ENCODE results near the gene HES1. TPM values are rescaled to one million over a fixed set of nuclear protein-coding genes. Genes with fewer than 3 reads are reported as not detected.

Gene HES1
- total RNA-seq, 2 donors from 2014 or later = 102 TPM

GRCh38 chr3:194183271-194183670 lies 47.3 kb downstream of the HES1 start:
- intact Hi-C loops (cut with DNase I) = no loop called here
- Histone ChIP-seq H3K9me3 (no peaks in the 10 kb centered on the region), H3K27me3 (no peaks in the 10 kb centered on the region), H3K36me3 (no peaks in the 10 kb centered on the region), H3K9ac (ENCODE audit: low read depth in 2 of 2, low read length in 2 of 2) (no peak overlapping the region), H3K4me3 (no peak overlapping the region), H3K27ac (no peak overlapping the region), H3K4me1 (no peaks in the 10 kb centered on the region)
- TF ChIP-seq CTCF (IDR thresholded peaks at IDR 0.05) = no peak
- DNase-seq = no peak

GRCh38 chr3:194184265-194184751 lies 48.4 kb downstream of the HES1 start:
- DNase-seq = no peak

GRCh38 chr3:194184801-194185200 lies 48.9 kb downstream of the HES1 start:
- TF ChIP-seq CTCF (IDR thresholded peaks at IDR 0.05) = no peak
- H3K9ac ChIP-seq (ENCODE audit: low read depth in 2 of 2, low read length in 2 of 2) = no peak overlapping the region
- no peaks in the 10 kb centered on the region for H3K27me3 ChIP-seq
- no peak for DNase-seq
- no peak overlapping the region for H3K4me3 ChIP-seq
- no peaks in the 10 kb centered on the region for H3K9me3 ChIP-seq
- no peaks in the 10 kb centered on the region for H3K36me3 ChIP-seq
- H3K27ac ChIP-seq = no peak overlapping the region
- intact Hi-C loops (cut with DNase I) = no loop called here
- no peaks in the 10 kb centered on the region for H3K4me1 ChIP-seq

More at GRCh38 chr3:194184265-194184751, 48.4 kb downstream of the HES1 start:
- H3K27ac ChIP-seq = no peak overlapping the region
- intact Hi-C loops (cut with DNase I) = no loop called here
- no peak overlapping the region for H3K9ac ChIP-seq (ENCODE audit: low read depth in 2 of 2, low read length in 2 of 2)
- H3K4me3 ChIP-seq = no peak overlapping the region
- no peaks in the 10 kb centered on the region for H3K9me3 ChIP-seq
- H3K27me3 ChIP-seq = no peaks in the 10 kb centered on the region
- no peaks in the 10 kb centered on the region for H3K4me1 ChIP-seq
- H3K36me3 ChIP-seq = no peaks in the 10 kb centered on the region
- no peak for TF ChIP-seq CTCF (IDR thresholded peaks at IDR 0.05)

GRCh38 chr3:194185221-194185620 lies 49.3 kb downstream of the HES1 start:
- no peak for DNase-seq
- Histone ChIP-seq H3K4me1 (no peaks in the 10 kb centered on the region), H3K9me3 (no peaks in the 10 kb centered on the region), H3K36me3 (no peaks in the 10 kb centered on the region), H3K27me3 (no peaks in the 10 kb centered on the region), H3K9ac (ENCODE audit: low read depth in 2 of 2, low read length in 2 of 2) (no peak overlapping the region), H3K4me3 (no peak overlapping the region), H3K27ac (no peak overlapping the region)
- intact Hi-C loops (cut with DNase I) = no loop called here
- TF ChIP-seq CTCF (IDR thresholded peaks at IDR 0.05) = no peak

GRCh38 chr3:194187233-194187944 lies 51.4 kb downstream of the HES1 start:
- no peak overlapping the region for H3K27ac ChIP-seq
- no peaks in the 10 kb centered on the region for H3K36me3 ChIP-seq
- H3K9ac ChIP-seq (ENCODE audit: low read depth in 2 of 2, low read length in 2 of 2) = no peak overlapping the region
- H3K27me3 ChIP-seq = no peaks in the 10 kb centered on the region
- no peaks in the 10 kb centered on the region for H3K4me1 ChIP-seq
- H3K4me3 ChIP-seq = no peak overlapping the region
- no peak for TF ChIP-seq CTCF (IDR thresholded peaks at IDR 0.05)
- no peak for DNase-seq
- intact Hi-C loops (cut with DNase I) = no loop called here
- H3K9me3 ChIP-seq = no peaks in the 10 kb centered on the region

Other genes starting within 250 kb of the HES1 start
- under 1 TPM in 1 of 2 donors, not detected in 1; 0.15 TPM for gene CPN2, start 215.2 kb downstream of the HES1 start, total RNA-seq
- under 1 TPM; 0.32 to 0.89 TPM for gene LRRC15, start 233.6 kb downstream of the HES1 start, total RNA-seq

Data from colonic mucosa (tissue), 4 donors.